Measurements from ENCODE around the gene GCDH. TPM values are rescaled to one million over a fixed set of nuclear protein-coding genes. Genes with fewer than 3 reads are reported as not detected.

GCDH gene
- total RNA-seq, 1 experiment from 2014 or later, result 53.2 TPM

DNA sequence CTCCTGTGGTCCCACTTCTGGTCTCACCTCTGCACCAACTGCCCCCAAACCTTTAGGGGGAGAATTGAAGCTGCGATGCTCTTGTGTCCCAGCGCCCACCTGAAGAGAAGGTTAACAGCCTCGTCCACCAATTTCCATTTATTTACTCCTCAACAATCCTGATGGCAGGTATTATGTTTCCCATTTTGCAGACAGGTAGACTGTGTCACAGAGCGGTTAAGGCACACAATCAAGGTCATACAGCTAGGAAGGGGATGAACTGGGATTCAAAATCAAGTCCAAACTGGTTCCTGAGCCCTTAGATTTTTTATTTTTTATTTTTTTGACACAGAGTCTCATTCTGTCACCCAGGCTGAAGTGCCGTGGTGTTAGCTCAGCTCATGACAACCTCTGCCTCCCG lies 15.9 kb upstream of the GCDH start:
- Histone ChIP-seq H3K4ac (ENCODE audit: low read depth, low read length) (no peak overlapping the region), H3K27me3 (ENCODE audit: insufficient read depth, low read length) (no peaks in the 10 kb centered on the region), H4K8ac (replicated peaks; ENCODE audit: insufficient read length, low read depth, low read length) (no peak overlapping the region), H3K18ac (ENCODE audit: insufficient read length, low read depth, low read length) (no peak overlapping the region), H3K14ac (ENCODE audit: insufficient read depth, low read length) (no peak overlapping the region), H2AK5ac (ENCODE audit: insufficient read length, low read length) (no peak overlapping the region), H3K23ac (ENCODE audit: insufficient read length, low read depth, low read length) (no peak overlapping the region), H2BK20ac (ENCODE audit: low read depth, low read length, poor library complexity, severe bottlenecking) (no peak overlapping the region), H3K23me2 (ENCODE audit: insufficient read length, low read depth, low read length, poor library complexity, severe bottlenecking) (no peaks in the 10 kb centered on the region), H3K79me2 (ENCODE audit: insufficient read depth, low read length) (no peaks in the 10 kb centered on the region), H3K79me1 (ENCODE audit: insufficient read depth, low read depth, low read length, poor library complexity, severe bottlenecking) (no peaks in the 10 kb centered on the region), H4K91ac (ENCODE audit: insufficient read length, low read depth, low read length) (no peak overlapping the region), H3T11ph (ENCODE audit: low read length) (no peak overlapping the region), H3K27ac (ENCODE audit: insufficient read length, low read depth, low read length) (no peak overlapping the region), H2BK5ac (ENCODE audit: insufficient read length, low read length) (no peak overlapping the region), H4K5ac (ENCODE audit: insufficient read length, low read depth, low read length) (no peak overlapping the region), H3K9me3 (ENCODE audit: control insufficient read depth, low read depth, low read length) (no peaks in the 10 kb centered on the region), H3K4me2 (ENCODE audit: insufficient read depth, insufficient read length, low read length) (no peak overlapping the region), H4K20me1 (ENCODE audit: control insufficient read depth, insufficient read depth, insufficient read length) (no peaks in the 10 kb centered on the region), H2BK12ac (ENCODE audit: insufficient read length, low read depth, low read length) (no peak overlapping the region), H2BK15ac (ENCODE audit: low read depth, low read length) (no peak overlapping the region), H2BK120ac (ENCODE audit: low read depth, low read length, poor library complexity, severe bottlenecking) (no peak overlapping the region), H3K56ac (ENCODE audit: insufficient read length, low read depth, low read length) (no peak overlapping the region), H3K4me1 (ENCODE audit: insufficient read depth, low read length) (no peaks in the 10 kb centered on the region), H3K9ac (ENCODE audit: extremely low read depth, insufficient read length, low read length) (no peak overlapping the region), H2AFZ (ENCODE audit: low read length) (no peak overlapping the region)
- no peak for DNase-seq
- TF ChIP-seq, protein P1, sequence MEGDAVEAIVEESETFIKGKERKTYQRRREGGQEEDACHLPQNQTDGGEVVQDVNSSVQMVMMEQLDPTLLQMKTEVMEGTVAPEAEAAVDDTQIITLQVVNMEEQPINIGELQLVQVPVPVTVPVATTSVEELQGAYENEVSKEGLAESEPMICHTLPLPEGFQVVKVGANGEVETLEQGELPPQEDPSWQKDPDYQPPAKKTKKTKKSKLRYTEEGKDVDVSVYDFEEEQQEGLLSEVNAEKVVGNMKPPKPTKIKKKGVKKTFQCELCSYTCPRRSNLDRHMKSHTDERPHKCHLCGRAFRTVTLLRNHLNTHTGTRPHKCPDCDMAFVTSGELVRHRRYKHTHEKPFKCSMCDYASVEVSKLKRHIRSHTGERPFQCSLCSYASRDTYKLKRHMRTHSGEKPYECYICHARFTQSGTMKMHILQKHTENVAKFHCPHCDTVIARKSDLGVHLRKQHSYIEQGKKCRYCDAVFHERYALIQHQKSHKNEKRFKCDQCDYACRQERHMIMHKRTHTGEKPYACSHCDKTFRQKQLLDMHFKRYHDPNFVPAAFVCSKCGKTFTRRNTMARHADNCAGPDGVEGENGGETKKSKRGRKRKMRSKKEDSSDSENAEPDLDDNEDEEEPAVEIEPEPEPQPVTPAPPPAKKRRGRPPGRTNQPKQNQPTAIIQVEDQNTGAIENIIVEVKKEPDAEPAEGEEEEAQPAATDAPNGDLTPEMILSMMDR (conservative IDR thresholded peaks at IDR 0.05), result no peak
- Mint-ChIP-seq H3K4me3 (no peak overlapping the region), H3K9me3 (peaks cover 5 to 11% of the 10 kb centered on the region in 2 experiments; a peak in 4 of 5 replicates), H3K4me1 (peaks cover 0 to 1% of the 10 kb centered on the region in 2 experiments; a peak in 3 of 4 replicates), H3K27ac (no peak overlapping the region; a peak in 1 of 7 replicates), H3K36me3 (ENCODE audit: insufficient read depth in 1 of 3, low read depth in 3 of 3) (peaks cover 37 to 51% (median 42%) of the 10 kb centered on the region in 3 experiments), H3K27me3 (ENCODE audit: low read depth) (no peaks in the 10 kb centered on the region; the same call in 1 of the 2 replicates)
- no CpG with 5 or more reads among the region's 6 CpGs for WGBS (ENCODE audit: extremely low coverage, insufficient read length, low lambda C conversion rate)

Data from H9 (cell line).